ENCODE data around the gene RNF17. TPM values are rescaled to one million over a fixed set of nuclear protein-coding genes. Genes with fewer than 3 reads are reported as not detected.
"Not testable (repeated sequence)": the region's sequence is repeated elsewhere in the genome, so short reads cannot be mapped to it uniquely, and the experiment has no call there.

The RNF17 gene
- polyA plus RNA-seq, 1 experiment: not detected

DNA sequence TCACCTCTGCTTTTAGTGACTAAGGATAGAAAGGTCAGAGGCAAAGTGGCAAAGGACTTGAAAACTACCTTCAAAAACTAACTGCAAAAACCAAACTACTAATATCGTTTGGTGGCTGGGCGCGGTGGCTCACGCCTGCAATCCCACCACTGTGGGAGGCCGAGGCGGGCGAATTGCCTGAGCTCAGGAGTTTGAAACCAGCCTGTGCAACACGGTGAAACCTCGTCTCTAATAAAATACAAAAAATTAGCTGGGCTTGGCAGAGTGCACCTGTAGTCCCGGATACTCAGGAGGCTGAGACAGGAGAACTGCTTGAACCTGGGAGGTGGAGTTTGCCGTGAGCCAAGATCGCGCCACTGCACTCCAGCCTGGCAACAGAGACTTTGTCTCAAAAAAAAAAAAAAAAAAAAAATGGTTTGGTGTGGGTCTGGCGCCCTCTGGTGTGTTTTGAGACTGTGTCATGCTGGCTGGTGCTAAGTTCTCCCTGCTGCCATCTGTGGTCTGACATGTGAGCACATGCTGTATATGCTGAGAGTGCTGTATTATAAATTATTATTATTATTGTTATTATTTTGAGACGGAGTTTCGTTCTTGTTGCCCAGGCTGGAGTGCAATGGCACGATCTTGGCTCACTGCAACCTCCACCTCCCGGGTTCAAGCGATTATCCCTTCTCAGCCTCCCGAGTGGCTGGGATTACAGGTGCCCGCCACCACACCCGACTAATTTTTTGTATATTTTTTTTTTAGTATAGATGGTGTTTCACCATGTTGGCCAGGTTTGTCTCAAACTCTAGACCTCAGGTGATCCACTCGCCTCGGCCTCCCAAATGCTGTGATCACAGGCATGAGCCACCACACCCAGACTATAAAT, 36.0 kb upstream of the RNF17 start:
- no peak overlapping the region for H3K4me3 ChIP-seq (ENCODE audit: low read depth, low read length)
- TF ChIP-seq, protein P1, sequence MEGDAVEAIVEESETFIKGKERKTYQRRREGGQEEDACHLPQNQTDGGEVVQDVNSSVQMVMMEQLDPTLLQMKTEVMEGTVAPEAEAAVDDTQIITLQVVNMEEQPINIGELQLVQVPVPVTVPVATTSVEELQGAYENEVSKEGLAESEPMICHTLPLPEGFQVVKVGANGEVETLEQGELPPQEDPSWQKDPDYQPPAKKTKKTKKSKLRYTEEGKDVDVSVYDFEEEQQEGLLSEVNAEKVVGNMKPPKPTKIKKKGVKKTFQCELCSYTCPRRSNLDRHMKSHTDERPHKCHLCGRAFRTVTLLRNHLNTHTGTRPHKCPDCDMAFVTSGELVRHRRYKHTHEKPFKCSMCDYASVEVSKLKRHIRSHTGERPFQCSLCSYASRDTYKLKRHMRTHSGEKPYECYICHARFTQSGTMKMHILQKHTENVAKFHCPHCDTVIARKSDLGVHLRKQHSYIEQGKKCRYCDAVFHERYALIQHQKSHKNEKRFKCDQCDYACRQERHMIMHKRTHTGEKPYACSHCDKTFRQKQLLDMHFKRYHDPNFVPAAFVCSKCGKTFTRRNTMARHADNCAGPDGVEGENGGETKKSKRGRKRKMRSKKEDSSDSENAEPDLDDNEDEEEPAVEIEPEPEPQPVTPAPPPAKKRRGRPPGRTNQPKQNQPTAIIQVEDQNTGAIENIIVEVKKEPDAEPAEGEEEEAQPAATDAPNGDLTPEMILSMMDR (IDR thresholded peaks at IDR 0.05; ENCODE audit: insufficient read depth, low read depth, low read length): peak; percentile 87
- peak; percentile 10 for DNase-seq (ENCODE audit: low read depth)
- ChIA-PET CTCF (interaction anchor here (0.6 to 4.1 kb wide), 20 partner anchors 11 to 170 kb away, joined by 3 to 43 read pairs (median 4); no protein-coding TSS in a partner anchor), POLR2A (no interaction called here)
- no peaks in the 10 kb centered on the region for H3K36me3 ChIP-seq (ENCODE audit: control insufficient read depth, insufficient read depth, low read length)
- no peaks in the 10 kb centered on the region; the same call in 1 of the 2 replicates for H3K27me3 ChIP-seq (ENCODE audit: control insufficient read depth, insufficient read depth, low read length)

DNA sequence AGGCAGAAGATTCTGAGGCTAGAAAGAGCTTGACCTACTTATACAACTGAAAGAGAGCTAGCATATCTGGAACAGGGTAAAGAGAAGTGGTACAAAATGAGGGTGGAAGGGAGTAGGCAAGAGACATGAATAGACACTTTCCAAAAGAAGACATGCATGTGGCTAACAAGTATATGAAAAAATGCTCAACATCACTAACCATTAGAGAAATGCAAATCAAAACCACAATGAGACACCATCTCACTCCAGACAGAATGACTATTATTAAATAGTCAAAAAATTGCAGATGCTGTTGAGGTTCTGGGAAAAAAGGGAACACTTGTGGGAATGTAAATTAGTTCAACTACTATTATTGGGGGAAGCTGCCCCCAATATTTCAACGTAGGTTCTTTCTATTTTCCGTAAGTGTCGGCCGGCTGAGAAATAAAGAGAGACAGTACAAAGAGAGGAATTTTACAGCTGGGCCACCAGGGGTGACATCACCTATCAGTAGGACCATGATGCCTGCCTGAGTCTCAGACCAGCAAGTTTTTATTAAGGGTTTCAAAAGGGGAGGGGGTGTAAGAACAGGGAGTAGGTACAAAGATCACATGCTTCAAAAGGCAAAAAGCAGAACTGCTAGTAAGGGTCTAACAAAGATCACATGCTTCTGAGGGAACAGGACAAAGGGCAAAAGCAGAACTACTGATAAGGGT, 32.9 kb upstream of the RNF17 start:
- POLR2A ChIA-PET; H3K36me3 ChIP-seq (ENCODE audit: control insufficient read depth, insufficient read depth, low read length); H3K4me3 ChIP-seq (ENCODE audit: low read depth, low read length); CTCF ChIA-PET; H3K27me3 ChIP-seq (ENCODE audit: control insufficient read depth, insufficient read depth, low read length); DNase-seq (ENCODE audit: low read depth): not testable (repeated sequence)

DNA sequence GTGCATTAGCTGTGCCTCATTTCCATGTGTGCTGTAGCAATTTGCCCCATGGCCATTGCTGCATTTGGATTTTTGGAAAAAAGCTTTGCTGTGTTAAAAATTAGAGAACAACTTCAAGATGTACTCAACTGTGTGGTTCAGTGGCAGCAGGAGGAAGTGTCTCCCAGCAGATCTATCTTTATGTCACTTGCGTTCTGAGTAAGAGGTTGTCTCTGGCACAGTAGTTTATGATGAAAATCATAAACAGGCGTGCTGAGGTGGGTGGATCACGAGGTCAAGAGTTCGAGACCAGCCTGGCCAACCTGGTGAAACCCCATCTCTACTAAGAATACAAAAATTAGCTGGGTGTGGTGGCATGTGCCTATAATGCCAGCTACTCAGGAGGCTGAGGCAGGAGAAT, 29.0 kb upstream of the RNF17 start:
- CTCF ChIA-PET: no interaction called here
- no peaks in the 10 kb centered on the region for H3K36me3 ChIP-seq (ENCODE audit: control insufficient read depth, insufficient read depth, low read length)
- POLR2A ChIA-PET: no interaction called here
- TF ChIP-seq, protein P1 (IDR thresholded peaks at IDR 0.05; ENCODE audit: insufficient read depth, low read depth, low read length): no peak
- no peaks in the 10 kb centered on the region; the same call in 1 of the 2 replicates for H3K27me3 ChIP-seq (ENCODE audit: control insufficient read depth, insufficient read depth, low read length)
- DNase-seq (ENCODE audit: low read depth): no peak
- no peak overlapping the region for H3K4me3 ChIP-seq (ENCODE audit: low read depth, low read length)

DNA sequence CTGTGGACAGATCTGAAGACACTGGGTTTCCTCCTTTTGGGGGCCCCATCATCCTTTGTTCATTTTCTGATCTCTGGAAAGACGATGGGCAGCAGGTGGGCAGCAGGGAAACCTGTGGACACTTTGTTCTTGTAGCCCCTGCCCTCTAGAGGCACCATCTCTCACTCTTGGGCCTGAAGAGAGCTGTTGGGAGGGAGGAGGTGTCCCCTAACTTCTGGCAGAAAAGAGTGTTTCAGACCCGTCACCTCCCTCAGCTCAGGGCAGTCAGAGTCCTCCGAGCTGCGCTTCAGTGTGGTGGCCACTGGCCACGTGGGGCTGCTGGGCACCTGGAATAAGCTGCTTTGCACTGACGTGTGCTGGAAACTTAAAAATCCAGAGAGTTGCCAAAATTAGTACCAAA, 26.9 kb upstream of the RNF17 start:
- H3K36me3 ChIP-seq (ENCODE audit: control insufficient read depth, insufficient read depth, low read length): no peaks in the 10 kb centered on the region
- CTCF ChIA-PET: no interaction called here

DNA sequence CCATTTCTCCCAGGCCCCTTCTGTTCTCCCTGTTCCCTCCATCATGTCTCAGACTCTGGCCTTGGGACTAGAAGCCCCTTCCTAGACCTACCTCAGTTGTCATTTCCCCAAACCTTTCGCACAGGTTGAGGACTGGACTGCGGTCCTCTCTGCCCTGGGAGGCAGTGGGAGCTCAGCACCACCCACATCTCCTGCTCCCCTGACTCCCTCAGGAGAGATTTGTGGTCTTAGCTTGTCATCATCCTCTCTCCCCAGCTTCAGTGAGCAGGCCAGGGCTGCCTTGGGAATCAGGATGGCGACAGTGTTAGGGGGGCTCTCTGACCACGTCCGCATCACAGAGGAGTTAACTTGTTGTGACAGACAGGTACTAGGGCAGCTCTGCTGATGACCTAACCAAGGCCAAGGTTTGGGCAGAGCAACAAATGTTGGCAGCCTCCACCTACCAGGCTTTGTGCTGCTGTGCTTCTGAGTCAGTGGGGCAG, 25.6 kb upstream of the RNF17 start:
- no peaks in the 10 kb centered on the region for H3K36me3 ChIP-seq (ENCODE audit: control insufficient read depth, insufficient read depth, low read length)
- ChIA-PET POLR2A (no interaction called here), CTCF (no interaction called here)
- TF ChIP-seq, protein P1 (IDR thresholded peaks at IDR 0.05; ENCODE audit: insufficient read depth, low read depth, low read length): no peak
- no peak overlapping the region for H3K4me3 ChIP-seq (ENCODE audit: low read depth, low read length)
- H3K27me3 ChIP-seq (ENCODE audit: control insufficient read depth, insufficient read depth, low read length): no peaks in the 10 kb centered on the region; the same call in 1 of the 2 replicates
- no peak for DNase-seq (ENCODE audit: low read depth)

More for the DNA sequence above, 26.9 kb upstream of the RNF17 start:
- no peak overlapping the region for H3K4me3 ChIP-seq (ENCODE audit: low read depth, low read length)
- no peak for DNase-seq (ENCODE audit: low read depth)
- POLR2A ChIA-PET: no interaction called here
- H3K27me3 ChIP-seq (ENCODE audit: control insufficient read depth, insufficient read depth, low read length): no peaks in the 10 kb centered on the region; the same call in 1 of the 2 replicates
- TF ChIP-seq, protein P1 (IDR thresholded peaks at IDR 0.05; ENCODE audit: insufficient read depth, low read depth, low read length): no peak
